A549 (cell line): ENCODE data around the gene CFAP46. TPM values are rescaled to one million over a fixed set of nuclear protein-coding genes. Genes with fewer than 3 reads are reported as not detected.

Experiments
- ATAC-seq, 2 experiments: fragments of 200-7000 bp in 1 of 2; fragments of >200 bp in 1 of 2; cut with Nextera tagmentation in 1 of 2; cut with Tn5 transposase in 1 of 2; 3 replicates each; pipeline versions ENCODE4 v1.8.0 to v1.9.1; 2018 to 2020; ENCODE audit warnings: mild to moderate bottlenecking in 1 of 2, moderate library complexity in 1 of 2
- CTCF ChIA-PET: fragments of 300-600 bp; sonication (Branson Sonifier 250); formaldehyde crosslinking; extraction: SDS; loops from one replicate; lab custom pipeline; 2021; ENCODE audit warnings: antibody characterized with exemption, inconsistent platforms; lab: Yijun Ruan, JAX
- POLR2A ChIA-PET: fragments of 350-600 bp; formaldehyde crosslinking; extraction: SDS; loops from one replicate; lab custom pipeline; 2021; ENCODE audit warnings: antibody characterized with exemption, inconsistent platforms; lab: Yijun Ruan, JAX
- DNase-seq, 2 experiments: peaks; one replicate each; pipeline versions ENCODE4 v3.0.0 to v3.0.0-alpha.2; 2011 to 2016; ENCODE audit warnings: low read depth in 1 of 2, low spot score in 1 of 2
- FAIRE-seq: peaks from 2 replicates; lab custom pipeline; 2011; peaks lifted over from hg19 to GRCh38; lab: Jason Lieb, UNC
- H3K27ac ChIP-seq, 2 experiments: fragments of >200 bp; sonication (Bioruptor Twin); formaldehyde crosslinking; 3 replicates each; pipeline ENCODE4 v1.5.1; 2016 to 2017
- H3K4me1 ChIP-seq: fragments of >200 bp; sonication (Bioruptor Twin); formaldehyde crosslinking; 3 replicates; pipeline ENCODE4 v1.6.1; 2016
- H3K4me2 ChIP-seq: fragments of >200 bp; sonication (Bioruptor Twin); formaldehyde crosslinking; 3 replicates; pipeline ENCODE4 v1.6.1; 2016
- H3K4me3 ChIP-seq: fragments of >200 bp; sonication (Bioruptor Twin); formaldehyde crosslinking; 3 replicates; pipeline ENCODE4 v1.5.1; 2016
- H3K9me3 ChIP-seq: fragments of >200 bp; sonication (Bioruptor Twin); formaldehyde crosslinking; 3 replicates; pipeline ENCODE4 v1.6.1; 2016
- BCL3 ChIP-seq: fragments of >200 bp; sonication (Bioruptor Twin); formaldehyde crosslinking; IDR thresholded peaks from 3 replicates; pipeline ENCODE4 v1.6.1; 2016
- CBX8 ChIP-seq: fragments of 200-600 bp; sonication (generic); IDR thresholded peaks from 2 replicates; pipeline ENCODE4 v1.6.1; 2016
- CTCF ChIP-seq: fragments of >200 bp; sonication (Bioruptor Twin); formaldehyde crosslinking; IDR thresholded peaks from 3 replicates; pipeline ENCODE4 v1.5.1; 2016
- EHMT2 ChIP-seq: fragments of 200-600 bp; sonication (generic); IDR thresholded peaks from 2 replicates; pipeline ENCODE4 v1.6.1; 2016; ENCODE audit warnings: antibody characterized with exemption, low read depth, mild to moderate bottlenecking, moderate library complexity
- EP300 ChIP-seq, 2 experiments: fragments of >200 bp; sonication (Bioruptor Twin); formaldehyde crosslinking; IDR thresholded peaks; 2 replicates in 1 of 2; 3 replicates in 1 of 2; pipeline ENCODE4 v1.6.1; 2016 to 2017
- FOSL2 ChIP-seq, 2 experiments: fragments of 450-650 bp in 1 of 2; fragments of >200 bp in 1 of 2; sonication (Bioruptor Twin) in 1 of 2; formaldehyde crosslinking; IDR thresholded peaks; 2 replicates each; pipeline versions ENCODE4 v1.5.0 to v1.6.1; 2016 to 2020; ENCODE audit warnings: mild to moderate bottlenecking in 1 of 2, moderate library complexity in 1 of 2
- FOXS1 ChIP-seq: fragments of 250-450 bp; sonication (Bioruptor Pico); IDR thresholded peaks from 2 replicates; pipeline ENCODE4 v1.5.0; 2020; ENCODE audit warnings: mild to moderate bottlenecking, moderate library complexity
- GATA3 ChIP-seq: IDR thresholded peaks from 2 replicates; pipeline ENCODE4 v1.6.1; 2012; ENCODE audit warnings: borderline replicate concordance
- HES2 ChIP-seq: fragments of >200 bp; sonication (Bioruptor Twin); formaldehyde crosslinking; IDR thresholded peaks from 2 replicates; pipeline ENCODE4 v1.6.1; 2016
- HMGXB4 ChIP-seq: fragments of 250-450 bp; sonication (Bioruptor Pico); IDR thresholded peaks from 2 replicates; pipeline ENCODE4 v1.5.0; 2021; ENCODE audit warnings: mild to moderate bottlenecking, moderate library complexity, borderline replicate concordance
- JUNB ChIP-seq: fragments of >200 bp; sonication (Bioruptor Twin); formaldehyde crosslinking; IDR thresholded peaks from 2 replicates; pipeline ENCODE4 v1.6.1; 2016
- KDM5A ChIP-seq: fragments of 200-600 bp; sonication (generic); IDR thresholded peaks from 2 replicates; pipeline ENCODE4 v1.6.1; 2016; ENCODE audit warnings: antibody characterized with exemption, mild to moderate bottlenecking
- MAFK ChIP-seq: fragments of 450-650 bp; IDR thresholded peaks from 2 replicates; pipeline ENCODE4 v1.6.1; 2014; ENCODE audit not compliant: partially characterized antibody
- MYC ChIP-seq: IDR thresholded peaks from 2 replicates; pipeline ENCODE4 v1.6.1; 2012; ENCODE audit warnings: mild to moderate bottlenecking, inconsistent platforms, low read length, improper control_type of control experiment, borderline replicate concordance
- NPAS2 ChIP-seq: fragments of 250-450 bp; sonication (Bioruptor Pico); IDR thresholded peaks from 2 replicates; pipeline ENCODE4 v1.8.0; 2022; ENCODE audit warnings: mild to moderate bottlenecking, moderate library complexity, borderline replicate concordance
- PBX3 ChIP-seq: IDR thresholded peaks from 2 replicates; pipeline ENCODE4 v1.6.1; 2012
- POLR2AphosphoS2 ChIP-seq: conservative IDR thresholded peaks from 2 replicates; pipeline ENCODE4 v1.6.1; 2012; ENCODE audit warnings: low read length, improper control_type of control experiment, inconsistent platforms
- RARB ChIP-seq: fragments of 250-450 bp; sonication (Bioruptor Pico); IDR thresholded peaks from 2 replicates; pipeline ENCODE4 v1.8.0; 2021; ENCODE audit warnings: mild to moderate bottlenecking, moderate library complexity
- RCOR1 ChIP-seq: fragments of 150-350 bp; IDR thresholded peaks from 2 replicates; pipeline ENCODE4 v1.6.1; 2014; ENCODE audit warnings: antibody characterized with exemption, low read length, low read depth
- RNF2 ChIP-seq: fragments of 200-600 bp; sonication (generic); IDR thresholded peaks from 2 replicates; pipeline ENCODE4 v1.6.1; 2016; ENCODE audit warnings: low read depth, mild to moderate bottlenecking, antibody characterized with exemption, moderate library complexity, borderline replicate concordance
- SMC3 ChIP-seq: fragments of >200 bp; sonication (Bioruptor Twin); formaldehyde crosslinking; IDR thresholded peaks from 3 replicates; pipeline ENCODE4 v1.6.1; 2018; ENCODE audit warnings: inconsistent platforms
- TFCP2L1 ChIP-seq: fragments of 250-450 bp; sonication (Bioruptor Pico); IDR thresholded peaks from 2 replicates; pipeline ENCODE4 v1.5.0; 2021; ENCODE audit warnings: mild to moderate bottlenecking
- TP53 ChIP-seq: fragments of 250-450 bp; sonication (Bioruptor Pico); IDR thresholded peaks from 2 replicates; pipeline ENCODE4 v1.5.0; 2021; ENCODE audit warnings: mild to moderate bottlenecking, moderate library complexity
- ZC3H11A ChIP-seq: fragments of 450-650 bp; IDR thresholded peaks from 2 replicates; pipeline ENCODE4 v1.6.1; 2014; ENCODE audit warnings: antibody characterized with exemption, mild to moderate bottlenecking
- ZSCAN20 ChIP-seq: fragments of 250-450 bp; sonication (Bioruptor Pico); IDR thresholded peaks from 2 replicates; pipeline ENCODE4 v1.8.0; 2022; ENCODE audit warnings: mild to moderate bottlenecking, moderate library complexity
- WGBS: methylation state at CpG from one replicate; pipeline ENCODE4 v1.1.6; 2017; ENCODE audit errors: missing lambda C conversion rate; 5-methylcytosine and 5-hydroxymethylcytosine counted together
- polyA plus RNA-seq, 4 experiments: library from polyadenylated mRNA; depleted of rRNA in 3 of 4; stranded (reverse); fragments of >200 nt; fragmentation: RNase III in 1 of 4; extraction: RNeasy Plus Mini Kit Qiagen cat#74134 plus additional on column Dnase treatment in 1 of 4; gene quantifications; 2 replicates in 3 of 4; 3 replicates in 1 of 4; pipeline ENCODE4 v1.2.3, GENCODE V29; 2011 to 2017

The CFAP46 gene
- polyA plus RNA-seq, 2 of the 4 experiments (the other 2 are of a cell fraction), result 0.88 to 1.8 TPM

GRCh38 chr10:132832186-132832969 lies 110.0 kb downstream of the CFAP46 start:
- Histone ChIP-seq H3K4me3 (no peak overlapping the region), H3K9me3 (no peaks in the 10 kb centered on the region)
- no peak for TF ChIP-seq ZC3H11A
- TF ChIP-seq RNF2, result peak; percentile 54; the same call in 1 of the 2 replicates
- no peak for TF ChIP-seq HES2
- no peak for TF ChIP-seq KDM5A
- TF ChIP-seq, all 56 proteins: peak for 1
- ChIA-PET CTCF (interaction anchor here (1.1 to 1.2 kb wide), 2 partner anchors 194 to 311 kb away, joined by 3 to 4 read pairs; no protein-coding TSS in a partner anchor), POLR2A (no interaction called here)
- DNase-seq, result no peak
- no peak for ATAC-seq
- Histone ChIP-seq H3K27ac (no peak overlapping the region), H3K4me2 (no peak overlapping the region), H3K4me1 (peaks cover 6% of the 10 kb centered on the region; the same call in 1 of the 3 replicates)
- 51% methylated on average over 28 of the region's 30 CpGs for WGBS
- no peak for FAIRE-seq

GRCh38 chr10:132829403-132829802 lies 113.0 kb downstream of the CFAP46 start:
- Histone ChIP-seq H3K4me1 (no peaks in the 10 kb centered on the region), H3K27ac (no peak overlapping the region), H3K4me2 (no peak overlapping the region), H3K9me3 (peaks cover 6% of the 10 kb centered on the region; the same call in 2 of the 3 replicates), H3K4me3 (no peak overlapping the region)
- 50% methylated on average over 8 of the region's 8 CpGs for WGBS
- ChIA-PET CTCF (interaction anchor here (1.2 to 1.4 kb wide), 2 partner anchors 9 to 44 kb away, joined by 3 to 4 read pairs; no protein-coding TSS in a partner anchor), POLR2A (no interaction called here)
- TF ChIP-seq TFCP2L1 (no peak), PBX3 (no peak), CBX8 (no peak), MAFK (no peak), MYC (no peak), RCOR1 (no peak), ZC3H11A (no peak)
- ATAC-seq, result no peak
- no peak for DNase-seq
- FAIRE-seq, result no peak

- FAIRE-seq (no peak), DNase-seq (no peak), ATAC-seq (no peak)
- Histone ChIP-seq H3K4me1 (no peaks in the 10 kb centered on the region), H3K27ac (no peak overlapping the region), H3K9me3 (peaks cover 6% of the 10 kb centered on the region; the same call in 2 of the 3 replicates), H3K4me3 (no peak overlapping the region), H3K4me2 (no peak overlapping the region)
- CTCF ChIA-PET, result interaction anchor here (1.2 to 1.4 kb wide), 2 partner anchors 10 to 43 kb away, joined by 3 to 4 read pairs; no protein-coding TSS in a partner anchor
- 64% methylated on average over 20 of the region's 20 CpGs for WGBS
- POLR2A ChIA-PET, result no interaction called here
- TF ChIP-seq TP53 (CRISPR knock-in tag), result no peak
- TF ChIP-seq RARB (CRISPR knock-in tag), result no peak
- TF ChIP-seq SMC3, result no peak
- TF ChIP-seq FOSL2 (IDR thresholded peaks at IDR 0.05), result no peak
- TF ChIP-seq FOSL2 (CRISPR knock-in tag; IDR thresholded peaks at IDR 0.05), result no peak
- TF ChIP-seq HMGXB4 (CRISPR knock-in tag), result no peak
- no peak for TF ChIP-seq RNF2
- no peak for TF ChIP-seq PBX3
- TF ChIP-seq RCOR1, result no peak
- no peak for TF ChIP-seq JUNB
- no peak for TF ChIP-seq POLR2AphosphoS2
- no peak for TF ChIP-seq CTCF
- no peak for TF ChIP-seq EP300 (IDR thresholded peaks at IDR 0.05)
- TF ChIP-seq BCL3, result no peak
- no peak for TF ChIP-seq GATA3
- TF ChIP-seq FOXS1 (CRISPR knock-in tag), result no peak
- no peak for TF ChIP-seq ZSCAN20 (CRISPR knock-in tag)
- no peak for TF ChIP-seq NPAS2 (CRISPR knock-in tag)
- TF ChIP-seq EHMT2, result no peak
These were observed 113.7 kb downstream of the CFAP46 start for GRCh38 chr10:132828681-132829080.
